GM19395 (cell line): ENCODE results near the gene FCN1.
"Not testable (repeated sequence)": the region's sequence is repeated elsewhere in the genome, so short reads cannot be mapped to it uniquely, and the experiment has no call there.

Source experiments
- ATAC-seq: cut with Tn5 transposase; IDR thresholded peaks from one replicate; pipeline ENCODE4 v1.9.1; 2021; ENCODE audit warnings: mild to moderate bottlenecking, moderate library complexity; ENCODE audit not compliant: unreplicated experiment

The FCN1 gene

GRCh38 chr9:134917431-134918373, at the start of gene FCN1:
TSS of gene FCN1 (minus strand) at chr9:134917912. CDS start at chr9:134917871, 41 bp downstream.
- ATAC-seq: no peak

DNA sequence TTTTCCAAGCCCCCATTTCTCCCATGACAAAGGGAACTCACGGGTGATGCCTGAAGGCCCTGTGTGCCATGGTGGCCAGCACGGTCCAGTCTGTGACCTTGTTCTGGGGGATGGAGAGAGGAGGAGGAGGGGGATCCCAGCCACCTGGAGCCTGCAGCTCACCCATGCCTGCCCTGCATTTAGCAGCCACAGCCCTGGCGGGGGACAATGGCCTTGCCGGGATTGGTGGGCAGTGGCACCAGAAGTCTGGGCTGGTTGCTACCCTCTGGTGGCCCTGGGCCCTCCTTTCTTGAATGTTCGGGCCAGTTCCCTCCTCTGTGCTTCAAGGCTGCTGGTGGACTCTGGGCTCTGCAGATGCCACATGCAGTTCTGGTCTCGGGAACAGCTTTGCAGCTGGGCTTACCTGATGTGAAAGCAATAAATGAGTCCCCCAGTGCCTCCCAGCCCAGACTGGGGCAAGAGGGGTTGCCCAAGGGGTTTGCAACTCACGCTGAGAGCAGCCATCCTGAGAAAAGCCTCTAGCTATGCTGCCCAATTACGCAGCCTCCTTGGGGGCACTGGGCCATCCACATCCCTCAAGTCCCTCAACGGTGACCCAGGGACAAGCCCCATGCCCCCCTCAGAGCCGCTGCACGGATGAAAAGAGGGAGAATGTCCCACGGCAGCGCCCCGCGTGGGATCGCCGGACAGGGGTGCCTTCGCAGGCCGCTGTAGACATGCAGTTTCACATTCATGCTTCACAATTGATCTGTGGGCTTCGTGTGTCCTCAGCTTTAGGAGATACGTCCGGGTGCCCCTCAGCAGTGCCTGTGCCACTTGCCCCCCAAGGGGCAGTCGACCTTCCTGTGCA, 49.2 kb upstream of the FCN1 start:
- no peak for ATAC-seq

DNA sequence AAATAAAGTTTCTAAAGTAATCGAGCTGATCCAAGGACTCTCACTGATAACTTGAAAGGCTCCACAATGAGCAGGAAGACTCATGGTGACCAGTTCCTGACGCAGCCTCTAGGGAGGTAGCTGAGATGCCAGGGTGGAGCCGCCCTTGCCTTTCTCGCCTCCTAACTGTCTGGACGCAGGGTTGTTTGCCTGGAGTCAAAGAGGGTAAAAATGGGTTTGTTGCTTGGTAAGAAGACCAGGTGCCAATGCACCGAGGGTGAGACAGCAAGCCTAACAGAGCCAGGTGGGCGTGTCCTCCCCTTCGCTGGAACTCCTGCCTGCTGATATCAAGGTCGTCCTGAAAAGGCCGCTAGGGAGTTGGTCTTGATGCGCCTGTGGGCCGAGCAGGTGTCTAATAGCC, 48.6 kb upstream of the FCN1 start:
- no peak for ATAC-seq

GRCh38 chr9:134965851-134966250, 48.1 kb upstream of the FCN1 start:
- ATAC-seq: no peak

DNA sequence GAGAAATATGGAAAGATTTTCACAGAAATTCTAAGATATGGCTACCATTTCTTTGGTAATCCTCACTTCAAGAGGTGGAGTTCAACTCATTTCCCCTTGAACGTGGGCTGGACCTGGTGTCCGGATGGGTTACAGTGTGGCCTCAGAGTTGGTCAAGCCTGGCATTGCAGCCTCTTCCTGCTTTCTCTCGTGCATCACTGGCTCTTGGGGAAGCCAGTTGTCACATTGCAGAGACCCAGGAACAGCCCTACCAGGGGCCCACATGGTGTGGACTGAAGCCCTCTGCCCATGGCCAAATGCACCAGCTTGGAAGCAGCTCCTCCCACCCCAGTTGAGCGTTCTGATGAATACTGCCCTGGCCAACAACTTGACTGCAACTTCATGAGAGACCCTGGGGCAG, 47.7 kb upstream of the FCN1 start:
- ATAC-seq: no peak

DNA sequence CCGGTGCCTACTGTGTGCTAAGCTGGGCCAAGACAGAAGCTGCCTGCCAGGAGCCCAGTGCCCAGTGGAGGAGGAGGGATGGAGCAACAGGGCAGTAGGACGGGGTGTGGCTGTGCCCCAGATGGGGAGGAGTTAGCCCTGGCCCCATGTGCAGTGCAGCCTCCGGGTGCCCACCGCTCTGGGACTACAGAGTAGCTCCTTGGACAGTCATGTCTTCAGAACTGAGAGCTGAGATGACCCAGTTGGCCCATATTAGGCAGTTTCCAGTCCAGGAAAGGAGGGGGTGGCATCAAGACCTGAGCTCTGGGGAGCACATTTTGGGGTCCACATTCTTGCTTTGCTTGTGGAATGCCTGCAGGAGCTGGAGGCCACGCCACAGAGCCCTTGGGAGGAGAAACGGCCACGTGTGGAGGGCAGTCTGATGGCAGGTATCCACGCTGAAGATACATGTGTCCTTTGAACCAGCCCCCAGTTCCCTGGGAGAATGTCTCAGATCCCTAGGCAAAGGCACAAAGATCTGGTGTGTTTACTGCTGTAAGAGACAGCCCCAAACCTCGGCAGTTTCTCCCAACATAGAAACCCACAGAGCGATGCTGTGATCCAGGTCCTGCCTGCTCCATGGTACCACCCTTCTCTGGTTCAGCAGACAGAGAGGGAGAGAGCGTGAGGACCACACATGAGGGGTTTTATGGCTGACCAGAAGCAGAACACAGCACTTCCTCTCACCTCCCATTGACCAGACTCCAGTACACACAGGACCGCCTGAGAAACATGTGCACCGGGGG, 46.8 kb upstream of the FCN1 start:
- ATAC-seq: no peak

DNA sequence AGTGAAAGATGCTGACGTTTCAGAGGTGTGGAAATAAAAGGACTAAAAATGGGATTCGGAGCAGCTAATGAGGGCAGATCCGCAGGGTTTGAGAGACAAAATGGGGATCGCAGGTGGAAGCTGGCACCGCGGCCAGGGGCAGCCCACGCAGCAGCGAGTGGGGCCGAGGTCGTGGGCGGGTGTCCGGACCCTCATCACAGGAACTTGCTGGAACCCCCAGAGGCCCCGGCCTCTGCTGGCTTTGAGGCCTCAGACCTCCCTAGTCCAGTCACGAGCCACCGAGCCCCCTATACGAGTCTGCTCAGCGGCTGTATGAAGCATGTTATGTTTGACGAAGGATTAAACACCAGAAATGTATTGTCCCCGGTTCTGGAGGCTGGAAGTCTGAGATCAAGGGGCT, 45.8 kb upstream of the FCN1 start:
- no peak for ATAC-seq

DNA sequence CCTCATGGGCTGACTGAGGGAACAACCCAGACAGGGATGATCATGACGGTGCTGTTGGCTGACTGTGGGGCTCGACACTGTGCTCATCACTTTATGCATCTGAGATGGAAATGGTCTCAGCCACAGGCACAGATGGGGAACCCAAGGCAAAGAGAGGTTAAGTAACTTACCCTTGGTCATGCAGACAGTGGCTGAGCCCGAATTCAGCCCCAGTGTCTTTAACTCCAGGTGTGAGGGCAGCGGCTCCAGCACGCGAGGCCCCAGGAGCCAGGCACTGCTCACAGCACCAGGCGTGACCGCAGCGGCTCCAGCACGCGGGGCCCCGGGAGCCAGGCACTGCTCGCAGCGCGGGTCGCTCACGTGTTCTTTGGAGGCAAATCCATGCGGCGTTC, 45.3 kb upstream of the FCN1 start:
- ATAC-seq: no peak

DNA sequence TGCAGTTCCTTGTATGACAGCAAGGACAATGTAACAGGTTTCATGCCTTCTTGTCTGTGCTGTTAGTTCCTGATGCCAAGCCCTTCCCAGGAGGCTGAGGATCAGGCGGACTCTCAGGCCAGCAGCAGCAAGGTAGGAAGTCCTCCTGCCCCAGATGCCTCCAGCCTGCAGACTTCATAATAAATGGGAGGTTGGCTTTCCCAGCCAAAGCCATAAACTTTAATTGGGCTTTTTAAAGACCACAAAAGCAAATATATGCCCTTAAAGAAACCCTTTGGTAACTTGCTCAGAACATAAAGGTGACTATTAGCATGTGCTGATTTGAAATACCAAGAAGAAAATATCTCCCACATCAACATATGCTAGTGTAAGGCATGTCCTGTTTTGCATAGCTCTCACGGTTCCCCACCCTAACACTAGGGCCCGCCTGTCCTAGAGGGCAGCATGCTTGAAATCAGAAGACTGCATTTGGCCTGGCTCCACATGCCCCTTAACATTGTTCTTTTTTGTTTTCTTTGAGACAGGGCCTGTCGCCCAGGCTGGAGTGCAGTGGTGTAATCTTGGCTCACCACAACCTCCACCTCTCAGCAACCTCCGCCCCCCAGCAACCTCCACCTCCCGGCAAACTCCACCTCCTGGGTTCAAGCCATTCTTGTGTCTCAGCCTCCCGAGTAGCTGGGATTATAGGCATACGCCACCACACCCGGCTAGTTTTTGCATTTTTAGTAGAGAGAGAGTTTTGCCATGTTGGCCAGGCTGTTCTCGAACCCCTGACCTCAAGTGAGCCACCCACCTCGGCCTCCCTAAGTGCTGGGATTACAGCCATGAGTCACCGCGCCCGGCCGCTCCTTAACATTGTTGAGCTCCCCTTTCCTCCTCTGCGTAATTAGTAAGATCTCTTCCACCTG, 44.6 kb upstream of the FCN1 start:
- no peak for ATAC-seq

- no peak for ATAC-seq
Observed at GRCh38 chr9:134961331-134962064, 43.8 kb upstream of the FCN1 start.

DNA sequence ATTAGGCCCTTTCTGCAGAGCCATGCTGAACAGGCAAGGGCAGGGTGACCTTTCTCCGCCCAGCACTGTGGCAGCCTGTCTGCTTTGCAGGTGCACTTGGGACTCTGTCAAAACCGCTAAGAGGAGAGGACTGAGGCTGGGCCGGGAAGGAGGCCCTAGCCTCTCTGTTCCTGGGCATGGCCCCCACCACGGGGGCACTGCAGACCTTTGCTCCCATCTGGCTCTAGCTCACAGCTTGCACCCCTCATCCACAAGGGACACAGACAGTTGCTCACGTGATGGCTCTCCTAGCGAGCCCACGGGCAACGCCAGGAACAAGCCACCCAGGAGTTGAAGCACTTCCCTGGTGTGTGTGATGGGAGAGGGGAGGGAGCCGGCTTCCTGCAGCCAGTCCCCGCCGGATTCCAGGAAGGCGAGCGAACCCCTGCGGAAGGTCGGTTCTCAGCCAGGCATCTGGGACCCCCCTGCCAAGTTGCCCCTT, 43.0 kb upstream of the FCN1 start:
- ATAC-seq: no peak

DNA sequence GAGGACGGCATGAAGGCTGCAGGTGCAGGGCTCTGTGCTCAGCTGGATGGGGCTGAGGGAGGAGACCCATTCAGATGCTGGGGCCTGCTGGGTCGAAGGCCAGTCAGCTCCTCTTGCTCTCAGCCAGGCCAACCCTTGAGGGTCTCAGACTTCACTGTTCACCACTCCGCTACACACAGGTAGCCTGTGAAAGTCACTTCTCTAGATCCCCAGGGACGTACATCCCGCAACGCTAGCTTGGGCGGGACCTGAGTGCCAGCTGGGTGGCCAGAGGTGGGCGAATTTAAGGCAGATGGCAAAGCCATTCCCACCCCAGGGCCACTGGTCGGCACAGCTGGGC, 42.2 kb upstream of the FCN1 start:
- no peak for ATAC-seq

DNA sequence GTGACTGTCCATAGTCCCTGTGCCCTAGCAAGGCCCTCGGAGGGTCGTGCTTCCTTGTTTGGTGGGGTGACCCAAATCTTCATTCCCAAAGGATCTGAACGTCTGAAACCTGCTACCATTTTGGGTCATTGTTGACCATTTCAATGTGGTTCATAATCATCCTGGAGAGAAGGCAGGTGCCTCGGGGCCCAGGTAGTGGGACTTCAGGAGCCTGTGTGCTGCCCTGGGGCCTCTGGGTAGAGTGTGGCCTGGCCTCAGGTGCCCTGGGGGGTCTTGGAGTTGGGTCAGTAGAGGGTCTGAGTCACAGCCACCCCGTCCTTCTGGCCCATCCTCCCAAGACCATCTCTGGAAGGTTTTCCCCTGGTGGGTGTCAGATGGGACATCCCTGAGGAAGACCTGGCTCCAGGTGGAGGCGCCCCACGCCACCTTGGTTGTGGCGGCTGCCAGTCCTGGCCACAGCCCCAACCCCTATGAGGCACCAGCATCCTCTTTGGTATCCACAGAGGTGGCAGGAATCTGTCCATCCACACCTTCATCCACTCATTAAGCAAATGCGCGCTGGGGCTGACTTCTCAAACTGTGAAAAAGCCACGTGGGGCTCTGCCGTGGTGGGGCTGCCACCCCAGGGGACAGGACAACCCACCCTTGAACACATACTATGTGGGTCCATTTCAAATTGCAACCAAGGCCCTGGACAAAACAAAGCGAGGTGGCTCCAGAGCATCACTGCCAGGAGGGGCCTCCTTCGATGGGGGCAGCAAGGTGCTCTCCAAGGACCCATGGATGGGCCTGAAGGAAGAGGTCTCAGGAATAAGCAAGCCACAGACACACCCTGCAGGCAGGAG, 41.6 kb upstream of the FCN1 start:
- ATAC-seq: no peak

- no peak for ATAC-seq
Observed at GRCh38 chr9:134957945-134958227, 40.2 kb upstream of the FCN1 start.

DNA sequence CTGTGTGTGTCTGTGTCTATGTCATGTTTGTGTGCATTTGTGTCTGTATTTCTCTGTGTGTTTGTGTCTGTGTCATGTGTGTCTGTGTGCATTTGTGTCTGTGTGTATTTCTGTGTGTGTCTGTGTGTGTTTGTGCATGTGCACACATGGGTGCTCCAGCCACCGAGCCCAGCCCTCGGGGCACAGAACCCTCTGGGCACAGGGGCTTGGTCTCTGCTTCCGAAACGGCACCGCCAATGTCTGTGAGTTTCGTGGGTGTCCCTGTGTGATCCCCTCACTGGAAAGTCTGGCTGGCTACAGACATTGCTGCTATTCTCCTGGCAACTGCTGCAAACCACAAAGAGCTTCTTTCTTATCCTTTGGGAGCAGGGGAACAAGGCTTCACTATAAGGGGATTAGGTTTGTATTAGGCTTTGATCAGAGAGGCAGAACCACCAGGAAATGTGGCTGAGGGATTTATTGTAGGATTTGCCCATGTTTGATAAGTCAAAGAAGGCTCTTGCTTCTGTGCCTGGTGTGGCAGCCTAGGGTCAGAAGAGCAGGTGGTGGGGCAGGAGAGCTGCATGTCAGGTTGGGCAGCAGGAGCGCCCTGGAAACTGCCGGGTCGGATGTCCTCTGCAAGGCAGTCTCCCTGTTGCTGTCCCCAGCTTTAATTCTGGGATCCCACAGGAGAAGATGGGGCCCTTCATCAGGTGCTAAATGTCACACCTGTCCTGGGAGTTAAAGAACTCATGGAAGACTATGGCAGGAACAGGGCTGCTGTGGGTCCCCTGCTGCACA, 39.6 kb upstream of the FCN1 start:
- no peak for ATAC-seq

GRCh38 chr9:134956387-134956786, 38.7 kb upstream of the FCN1 start:
- ATAC-seq: not testable (repeated sequence)

DNA sequence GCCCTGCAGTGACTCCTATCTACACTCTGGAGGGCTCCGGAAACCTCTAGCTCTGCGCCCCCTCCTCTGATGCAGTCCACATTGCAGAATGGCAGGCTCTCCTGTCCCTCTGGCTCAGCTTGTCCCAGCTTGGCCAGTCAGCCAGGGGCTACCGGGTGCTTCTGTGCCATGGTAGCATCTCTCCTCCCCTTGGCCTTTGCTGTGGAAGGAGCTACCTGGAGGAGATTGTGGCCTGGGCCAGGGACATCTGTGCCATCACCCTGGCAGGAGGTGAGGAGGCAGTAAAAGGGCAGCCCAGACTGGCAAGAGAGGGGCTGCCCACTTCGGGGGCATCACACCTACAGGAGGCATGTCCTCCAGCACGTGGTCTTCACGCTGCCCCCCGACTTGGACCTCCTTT, 38.1 kb upstream of the FCN1 start:
- no peak for ATAC-seq

DNA sequence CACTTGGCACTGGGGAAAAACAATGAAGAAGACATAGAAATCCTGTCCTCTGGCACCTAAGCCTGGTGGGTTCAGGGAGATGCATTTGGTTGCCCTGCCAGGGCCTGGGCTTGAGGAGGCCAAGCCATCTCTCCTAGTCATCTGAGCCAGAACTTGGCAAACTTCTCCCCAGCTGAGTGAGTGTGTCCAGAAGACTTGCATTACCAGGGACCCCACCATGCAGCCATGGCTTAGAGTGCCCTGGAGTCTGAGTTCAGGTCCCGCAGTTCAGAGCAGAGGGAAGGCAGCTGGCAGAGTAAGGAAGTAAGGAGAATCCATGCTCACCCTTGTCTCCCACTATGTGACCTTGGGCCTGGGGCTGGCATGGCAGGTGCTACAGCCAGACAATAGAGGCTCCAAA, 37.4 kb upstream of the FCN1 start:
- ATAC-seq: no peak
